EL (cell line): ENCODE measurements around the gene TXNDC11.
"Not testable (repeated sequence)": the region's sequence is repeated elsewhere in the genome, so short reads cannot be mapped to it uniquely, and the experiment has no call there.

Experiments
- DNase-seq: peaks from one replicate; pipeline ENCODE4 v3.0.0-alpha.2; 2016

The TXNDC11 gene, protein sequence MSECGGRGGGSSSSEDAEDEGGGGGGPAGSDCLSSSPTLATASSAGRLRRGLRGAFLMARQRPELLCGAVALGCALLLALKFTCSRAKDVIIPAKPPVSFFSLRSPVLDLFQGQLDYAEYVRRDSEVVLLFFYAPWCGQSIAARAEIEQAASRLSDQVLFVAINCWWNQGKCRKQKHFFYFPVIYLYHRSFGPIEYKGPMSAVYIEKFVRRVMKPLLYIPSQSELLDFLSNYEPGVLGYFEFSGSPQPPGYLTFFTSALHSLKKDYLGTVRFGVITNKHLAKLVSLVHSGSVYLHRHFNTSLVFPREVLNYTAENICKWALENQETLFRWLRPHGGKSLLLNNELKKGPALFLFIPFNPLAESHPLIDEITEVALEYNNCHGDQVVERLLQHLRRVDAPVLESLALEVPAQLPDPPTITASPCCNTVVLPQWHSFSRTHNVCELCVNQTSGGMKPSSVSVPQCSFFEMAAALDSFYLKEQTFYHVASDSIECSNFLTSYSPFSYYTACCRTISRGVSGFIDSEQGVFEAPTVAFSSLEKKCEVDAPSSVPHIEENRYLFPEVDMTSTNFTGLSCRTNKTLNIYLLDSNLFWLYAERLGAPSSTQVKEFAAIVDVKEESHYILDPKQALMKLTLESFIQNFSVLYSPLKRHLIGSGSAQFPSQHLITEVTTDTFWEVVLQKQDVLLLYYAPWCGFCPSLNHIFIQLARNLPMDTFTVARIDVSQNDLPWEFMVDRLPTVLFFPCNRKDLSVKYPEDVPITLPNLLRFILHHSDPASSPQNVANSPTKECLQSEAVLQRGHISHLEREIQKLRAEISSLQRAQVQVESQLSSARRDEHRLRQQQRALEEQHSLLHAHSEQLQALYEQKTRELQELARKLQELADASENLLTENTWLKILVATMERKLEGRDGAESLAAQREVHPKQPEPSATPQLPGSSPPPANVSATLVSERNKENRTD

DNA sequence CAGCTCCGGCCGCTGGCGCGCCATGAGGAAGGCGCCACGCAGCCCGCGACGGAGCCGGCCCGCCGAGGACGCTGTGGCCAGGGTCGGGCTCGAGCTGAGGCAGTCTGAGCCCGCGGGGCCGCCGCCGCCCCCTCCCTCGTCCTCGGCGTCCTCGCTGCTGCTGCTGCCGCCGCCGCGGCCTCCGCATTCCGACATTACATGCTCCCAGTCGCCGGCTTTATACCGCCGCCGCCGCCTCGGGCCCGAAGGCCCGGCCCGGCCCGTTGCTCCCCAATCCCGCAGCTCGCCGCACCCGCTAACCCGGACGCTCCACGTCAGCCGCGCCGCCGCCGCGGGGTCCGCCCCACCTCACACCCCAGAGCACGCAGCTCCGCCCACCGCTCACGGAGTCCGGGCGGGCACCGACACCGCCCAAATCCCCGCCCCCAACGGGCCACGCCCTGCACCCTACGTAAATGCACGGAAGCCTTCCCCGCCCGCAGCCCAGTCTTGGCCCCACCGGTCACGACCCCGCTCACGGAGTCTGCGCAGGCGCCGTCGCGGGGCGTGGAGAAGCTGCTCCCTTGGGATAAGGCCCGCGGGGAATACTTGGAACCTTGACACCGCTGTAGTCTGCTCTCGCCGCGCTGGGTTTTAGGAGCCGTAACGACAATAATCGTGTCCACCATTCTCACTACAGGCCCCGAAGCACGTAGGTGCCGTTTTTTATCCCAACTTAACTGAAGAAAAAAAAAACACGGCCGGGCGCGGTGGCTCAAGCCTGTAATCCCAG is at the start of gene TXNDC11:
Gene TXNDC11, minus strand, starts transcription at position 322 of the 772 bp plus-strand sequence. Its CDS starts 127 bp downstream, at position 195.
- DNase-seq = peak; percentile 98

DNA sequence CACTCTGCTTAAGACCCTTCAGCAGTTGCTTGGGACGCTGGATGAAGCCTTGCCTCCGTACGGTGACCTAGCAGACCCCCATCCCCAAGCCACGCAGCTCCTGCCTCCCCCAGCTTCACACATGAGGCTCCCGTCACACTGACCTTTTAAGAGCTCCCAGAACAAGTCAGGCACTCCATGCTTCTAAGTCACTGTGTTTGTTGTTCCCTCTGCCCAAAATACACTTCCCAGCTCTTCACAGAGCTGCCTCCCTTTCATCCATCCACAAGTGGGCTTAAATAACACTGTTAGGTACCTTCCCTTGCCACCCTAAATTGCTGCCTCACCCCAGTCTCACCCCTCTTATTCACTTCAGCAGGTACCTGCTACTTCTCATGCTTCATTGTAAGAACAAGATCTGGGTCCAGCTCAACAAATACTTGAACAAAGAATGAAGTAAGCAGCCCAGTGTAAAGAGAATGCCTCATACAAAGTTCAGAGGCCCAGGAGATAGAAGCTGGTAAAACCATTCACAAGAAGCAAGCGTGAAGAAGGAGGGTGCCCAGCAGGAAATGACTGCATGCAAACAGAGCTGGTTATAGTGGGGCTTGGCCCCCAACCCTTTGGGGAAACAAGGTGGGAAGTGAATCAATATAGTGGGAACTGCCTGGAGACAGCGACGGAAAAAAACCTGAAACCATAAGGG is 48.6 kb upstream of the TXNDC11 start:
- no peak for DNase-seq

DNA sequence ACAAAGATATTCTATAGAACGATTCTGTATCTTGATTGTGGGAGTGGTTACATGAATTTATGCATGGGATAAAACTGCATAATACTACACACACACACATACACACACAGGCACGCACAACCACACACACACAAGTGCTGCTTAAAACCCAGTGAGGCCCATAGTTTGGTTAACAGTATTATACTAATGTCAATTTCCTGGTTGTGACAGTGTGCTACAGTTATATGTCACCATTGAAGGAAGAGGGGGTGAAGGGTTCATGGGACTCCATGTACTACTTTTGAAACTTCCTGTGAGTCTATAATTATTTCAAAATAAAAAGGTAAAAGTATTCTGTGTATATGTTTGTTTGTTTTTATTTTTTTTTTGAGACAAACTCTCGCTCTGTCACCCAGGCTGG is 46.3 kb upstream of the TXNDC11 start:
- no peak for DNase-seq

DNA sequence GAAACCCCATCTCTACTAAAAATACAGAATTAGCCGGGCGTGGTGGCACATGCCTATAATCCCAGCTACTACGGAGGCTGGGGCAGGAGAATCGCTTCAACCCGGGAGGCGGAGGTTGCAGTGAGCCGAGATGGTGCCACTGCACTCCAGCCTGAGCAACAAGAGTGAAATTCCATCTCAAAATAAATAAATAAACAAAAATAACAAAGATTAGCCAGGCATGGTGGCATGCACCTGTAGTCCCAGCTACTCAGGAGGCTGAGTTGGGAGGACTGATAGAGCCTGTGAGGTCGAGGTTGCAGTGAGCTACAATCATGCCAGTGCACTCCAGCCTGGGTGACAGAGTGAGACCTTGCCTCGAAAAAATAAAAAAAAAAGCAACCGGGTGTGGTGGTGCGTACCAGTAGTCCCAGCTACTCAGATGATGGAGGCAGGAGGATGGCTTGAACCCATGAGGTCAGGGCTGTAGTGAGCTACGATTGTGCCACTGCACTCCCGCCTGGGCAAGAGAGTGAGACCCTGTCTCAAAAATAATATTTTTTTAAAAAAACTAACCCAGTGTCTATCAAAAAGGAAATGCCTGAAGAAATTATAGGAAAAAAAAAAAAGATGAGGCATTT is 42.4 kb upstream of the TXNDC11 start:
- not testable (repeated sequence) for DNase-seq

DNA sequence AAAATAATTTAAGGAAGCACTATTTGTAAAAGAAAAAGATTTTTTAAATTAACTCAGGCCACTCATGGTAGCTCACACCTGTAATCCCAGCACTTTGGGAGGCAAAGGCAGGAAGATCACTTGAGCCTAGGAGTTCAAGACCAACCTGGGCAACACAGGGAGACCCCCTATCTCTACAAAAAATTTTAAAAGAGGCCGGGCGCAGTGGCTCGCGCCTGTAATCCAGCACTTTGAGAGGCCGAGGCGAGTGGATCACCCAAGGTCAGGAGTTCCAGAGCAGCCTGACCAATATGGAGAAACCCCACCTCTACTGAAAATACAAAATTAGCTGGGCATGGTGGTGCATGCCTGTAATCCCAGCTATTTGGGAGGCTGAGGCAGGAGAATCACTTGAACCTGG is 41.7 kb upstream of the TXNDC11 start:
- DNase-seq = not testable (repeated sequence)

DNA sequence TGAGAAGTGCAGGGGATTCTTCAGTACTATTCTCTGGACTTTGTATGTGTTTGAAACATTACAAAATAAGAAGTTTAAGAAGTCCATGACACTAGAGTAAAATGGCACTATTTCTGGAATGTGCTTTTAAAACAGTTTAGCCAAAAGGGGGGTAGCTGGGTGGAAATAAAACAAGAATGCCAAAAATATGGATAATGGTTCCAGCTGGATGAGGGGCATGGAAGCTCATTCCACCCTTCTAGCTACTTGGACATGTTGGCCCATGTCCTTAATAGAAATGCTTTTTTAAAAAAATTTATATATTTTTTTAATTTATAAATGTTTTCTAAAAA is 41.3 kb upstream of the TXNDC11 start:
- peak; percentile 17 for DNase-seq

DNA sequence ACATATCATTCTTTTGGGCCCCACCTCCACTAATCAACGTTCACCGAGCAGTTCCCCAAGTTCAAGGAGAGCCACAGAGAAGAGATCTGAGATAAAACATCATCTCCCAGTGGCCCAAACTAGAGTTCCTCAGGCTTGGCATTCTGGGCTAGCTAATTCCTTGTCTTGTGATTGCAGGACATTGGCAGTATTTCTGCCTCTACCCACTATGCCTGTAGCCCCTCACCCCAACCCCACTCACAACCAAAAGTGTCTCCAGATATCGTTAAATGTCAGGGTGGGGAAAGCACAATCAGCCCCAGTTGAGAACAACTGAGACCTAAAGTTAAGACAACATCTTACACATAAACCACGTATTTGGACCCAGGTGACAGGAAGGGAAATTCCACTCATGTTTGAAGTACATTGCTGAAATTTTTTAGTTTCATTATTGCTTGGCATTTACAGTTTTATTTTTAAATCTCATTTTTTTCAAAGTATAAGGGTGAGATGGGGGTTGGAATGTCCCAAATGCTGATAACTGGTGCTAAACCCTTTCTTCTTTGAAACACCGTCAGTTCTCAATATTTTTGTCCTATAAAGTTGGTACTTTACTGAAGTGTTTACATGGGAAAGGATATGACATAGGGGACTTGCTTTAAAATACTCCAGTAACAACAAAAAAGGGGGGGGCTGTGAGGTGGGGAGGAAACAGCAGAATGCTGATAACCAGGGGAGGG is 40.8 kb upstream of the TXNDC11 start:
- peak; percentile 54 for DNase-seq

DNA sequence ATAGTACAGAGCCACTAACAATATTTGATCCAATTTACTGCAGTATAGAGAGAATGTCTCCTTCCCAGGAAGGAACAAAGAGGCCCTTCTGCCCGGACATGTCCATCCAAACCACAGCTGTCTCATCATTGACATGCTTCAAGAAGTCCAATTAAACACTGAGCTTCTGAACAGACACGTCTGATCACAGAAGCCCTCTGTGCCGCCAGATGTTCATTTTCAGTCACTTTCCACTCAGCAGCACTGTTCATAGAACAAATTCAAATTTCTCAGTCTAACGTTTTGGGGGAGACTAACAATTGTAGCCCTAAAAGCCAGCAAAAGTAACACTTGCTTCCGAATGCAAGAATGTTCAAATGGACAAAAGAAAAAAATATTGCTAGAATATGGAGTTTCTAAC is 39.1 kb upstream of the TXNDC11 start:
- no peak for DNase-seq

DNA sequence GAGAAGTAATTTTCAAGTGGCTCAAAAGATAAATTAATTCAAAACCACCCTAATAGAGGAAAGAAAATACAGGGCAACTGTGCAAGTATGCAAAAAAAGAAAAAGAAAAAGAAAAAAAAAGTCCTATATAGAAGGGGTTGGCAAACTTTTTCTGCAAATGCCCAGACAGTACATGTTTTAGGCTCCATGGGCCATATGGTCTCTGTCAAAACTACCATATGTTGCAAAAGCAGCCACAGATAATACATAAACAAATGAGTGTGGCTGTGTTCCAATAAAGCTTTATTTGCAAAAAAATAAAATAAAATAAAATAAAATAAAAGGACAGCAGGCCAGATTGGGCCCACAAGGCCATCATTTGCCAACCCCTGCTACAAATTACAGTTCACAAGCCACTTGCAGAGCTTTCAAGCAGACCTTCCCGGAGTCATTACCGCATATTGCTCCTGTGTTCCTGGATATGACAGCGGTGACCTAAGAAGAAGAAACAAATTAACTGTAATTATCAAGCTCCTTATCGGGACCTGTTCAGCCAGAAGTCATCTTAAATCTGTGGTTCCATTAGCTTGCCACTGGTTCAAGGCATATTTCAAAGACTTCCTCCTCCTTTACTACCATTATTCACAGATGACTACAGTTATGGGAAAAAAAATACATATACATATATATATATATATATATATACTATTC is 38.5 kb upstream of the TXNDC11 start:
- no peak for DNase-seq

DNA sequence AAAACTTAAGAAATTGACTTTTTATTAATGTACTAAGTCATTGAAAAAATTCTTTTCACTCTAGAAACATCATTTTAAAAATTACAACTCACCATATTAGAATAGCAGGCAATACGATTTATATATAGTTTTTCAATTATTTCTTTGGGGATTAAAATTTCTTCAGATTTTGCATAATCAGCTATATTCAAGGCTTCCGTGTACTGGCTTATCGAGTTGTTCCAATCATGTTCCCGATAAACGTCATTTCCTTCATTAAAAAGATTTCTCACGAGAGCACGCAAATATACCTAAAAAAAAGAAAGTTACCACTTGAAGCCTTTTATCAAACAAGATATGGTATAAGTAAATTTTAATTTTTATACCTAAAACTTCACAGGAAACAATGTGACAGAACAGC is 36.4 kb upstream of the TXNDC11 start:
- no peak for DNase-seq

DNA sequence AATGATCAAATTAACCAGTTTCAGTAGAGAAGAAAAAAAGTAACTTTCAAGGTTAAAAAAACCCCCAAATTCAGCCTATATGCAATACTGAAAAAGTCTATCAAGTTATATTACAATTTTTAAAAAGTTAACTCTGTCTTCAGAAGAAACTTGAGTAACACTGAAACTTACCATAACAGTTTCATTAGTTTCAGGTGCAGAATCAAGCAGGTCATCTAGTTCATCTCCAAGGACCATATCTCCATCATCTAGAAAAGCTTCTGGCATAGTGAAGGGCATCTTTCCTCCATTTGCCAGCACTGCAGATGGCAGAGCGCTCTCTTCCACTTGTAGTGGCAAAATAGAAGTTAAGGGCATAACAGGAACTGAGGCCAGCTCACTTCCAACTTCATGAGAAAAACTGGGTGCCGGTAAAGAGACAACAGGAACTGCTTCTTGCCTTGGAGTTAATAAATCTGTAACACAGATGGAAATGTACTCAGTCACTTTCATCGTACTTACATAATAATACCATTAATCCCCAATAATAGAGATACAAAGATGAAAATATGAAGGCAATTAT is 31.5 kb upstream of the TXNDC11 start:
- no peak for DNase-seq

DNA sequence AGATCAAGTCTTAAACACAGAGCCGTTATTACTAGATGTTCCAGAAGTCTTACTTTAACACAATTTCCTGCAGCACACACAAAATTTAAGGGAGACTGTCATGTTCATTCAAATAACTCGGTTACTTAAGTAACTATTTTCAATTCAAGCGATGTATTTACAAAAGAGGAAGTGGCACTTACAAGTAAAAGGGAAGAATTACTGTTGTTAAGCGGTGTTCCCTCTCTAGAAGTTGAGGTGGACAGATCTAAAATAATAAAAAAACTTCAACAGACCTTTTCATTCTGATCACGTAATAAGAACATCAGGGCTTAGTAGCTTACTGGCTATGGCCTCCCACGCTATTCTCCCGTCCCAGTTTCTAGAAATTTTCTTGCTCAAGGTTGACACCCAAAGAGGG is 26.2 kb upstream of the TXNDC11 start:
- DNase-seq = no peak

DNA sequence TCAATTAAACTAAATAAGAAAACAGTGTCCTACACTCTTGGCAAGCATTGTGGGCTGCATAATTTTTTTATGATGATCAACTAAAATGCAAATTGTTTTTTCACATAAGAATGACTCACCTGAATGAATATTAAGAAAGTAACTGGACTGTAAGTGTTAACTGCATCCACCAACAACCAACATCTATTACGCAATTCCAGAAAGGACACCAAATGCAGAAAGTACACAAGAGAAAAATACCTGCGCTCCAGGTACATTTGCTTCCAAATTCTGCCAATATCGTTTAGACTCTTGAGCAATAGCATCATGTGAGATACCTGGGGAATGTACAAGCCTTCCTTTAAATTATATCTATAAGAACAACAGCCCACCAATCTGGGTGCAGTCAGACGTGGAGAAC is 19.8 kb upstream of the TXNDC11 start:
- DNase-seq = no peak

DNA sequence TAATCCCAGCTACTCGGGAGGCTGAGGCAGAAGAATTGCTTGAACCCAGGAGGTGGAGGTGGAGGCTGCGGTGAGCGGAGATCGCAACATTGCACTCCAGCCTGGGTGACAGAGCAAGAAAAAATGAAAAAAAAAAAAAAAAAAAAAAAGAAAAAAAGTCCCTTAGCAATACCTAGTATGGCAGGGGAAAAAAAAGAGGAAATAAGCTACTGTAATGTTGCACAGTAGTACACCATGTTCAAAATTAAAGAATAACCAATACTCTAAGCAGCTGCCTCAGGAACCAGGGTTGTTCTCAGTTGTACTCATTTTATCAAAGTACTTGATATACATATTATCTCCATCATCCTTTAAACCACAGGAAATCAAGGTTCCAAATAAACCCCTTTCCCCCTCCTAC is 17.3 kb upstream of the TXNDC11 start:
- DNase-seq = no peak

DNA sequence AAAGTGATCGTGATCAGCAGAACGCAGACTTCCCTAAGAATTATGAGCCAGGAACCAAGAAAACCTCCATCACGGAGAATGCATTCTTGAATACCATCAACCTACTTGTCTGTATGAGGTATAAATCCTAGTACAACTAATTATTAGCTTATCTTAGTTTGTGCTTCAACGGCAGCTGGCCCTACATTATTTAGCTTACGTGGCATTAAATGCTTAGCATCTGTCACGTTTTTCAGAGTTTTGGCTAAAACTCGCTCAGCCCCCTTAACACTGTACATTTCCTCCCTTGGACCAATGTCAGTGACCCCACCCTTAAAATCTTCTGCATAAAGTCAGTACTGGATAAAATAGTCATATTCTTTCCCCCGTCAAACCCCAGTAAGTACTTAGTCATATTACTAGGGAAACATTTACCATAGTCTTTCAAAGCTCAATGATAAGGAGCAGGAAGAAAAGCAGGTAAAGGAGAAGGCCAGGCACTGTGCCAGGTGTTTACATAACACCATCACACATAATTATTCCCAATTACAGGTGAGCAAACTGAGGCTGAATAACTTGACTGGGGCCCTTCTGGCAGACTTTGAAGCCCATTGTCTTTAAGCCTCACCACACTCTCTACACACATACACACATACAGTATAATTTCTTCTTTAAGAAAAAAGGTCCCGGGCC is 16.6 kb upstream of the TXNDC11 start:
- no peak for DNase-seq

DNA sequence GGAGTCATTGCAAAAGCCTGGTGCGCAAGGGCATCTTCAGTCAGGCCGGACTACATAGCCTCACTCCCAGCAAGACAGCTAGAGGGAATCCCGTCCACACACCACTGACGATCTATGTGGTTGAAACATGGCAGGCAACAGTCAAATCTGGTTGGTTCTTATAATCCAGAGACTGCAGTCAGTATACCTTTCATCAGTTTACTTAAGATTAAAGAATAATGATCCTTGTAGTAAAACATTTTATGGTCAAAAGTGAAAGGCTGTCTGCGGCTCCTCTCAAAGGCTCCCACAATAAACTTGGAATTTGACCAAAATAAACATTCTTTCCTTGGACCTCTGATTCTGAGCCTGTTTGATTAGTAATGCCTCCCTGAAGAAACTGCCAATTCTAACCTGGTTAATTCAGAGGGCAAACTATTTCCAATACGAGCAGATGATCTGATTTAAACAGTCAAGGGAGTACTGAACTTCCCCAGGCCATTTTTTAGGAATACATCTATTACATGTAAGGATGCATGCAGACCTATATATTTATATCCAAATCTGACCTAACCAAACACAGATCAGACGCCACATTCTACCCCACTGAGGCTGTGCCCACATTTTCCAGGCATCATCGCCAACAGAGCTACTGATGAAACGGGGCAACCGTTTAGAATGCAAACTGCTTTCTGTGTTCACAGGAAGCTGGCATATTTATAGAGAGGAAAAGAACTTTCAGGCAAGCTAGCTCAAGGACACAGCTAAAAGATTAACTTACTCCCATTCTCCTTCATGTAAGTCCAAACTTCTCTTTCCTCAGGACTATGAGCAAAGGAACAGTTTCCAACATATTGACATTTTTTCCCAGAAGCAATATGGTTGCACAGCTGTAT is 15.3 kb upstream of the TXNDC11 start:
- DNase-seq = peak; percentile 66

DNA sequence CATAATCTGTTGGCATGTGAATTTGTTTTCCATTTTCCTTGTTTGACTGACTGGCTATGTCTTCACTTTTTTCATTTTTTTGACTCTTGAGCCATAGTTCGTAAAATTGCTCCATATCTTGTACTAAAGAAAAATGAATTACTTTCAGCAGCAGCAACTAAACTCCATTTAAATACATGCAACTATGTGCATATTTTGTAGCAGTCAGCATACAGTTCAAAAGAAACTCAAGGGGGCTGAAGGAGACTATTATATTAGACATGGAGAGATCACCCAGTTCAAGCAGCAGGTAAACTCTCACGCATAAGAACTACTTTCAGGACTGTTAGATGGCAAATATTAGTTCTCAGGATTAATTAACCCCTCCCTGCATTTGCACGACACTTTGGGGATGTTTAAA is 13.6 kb upstream of the TXNDC11 start:
- no peak for DNase-seq

DNA sequence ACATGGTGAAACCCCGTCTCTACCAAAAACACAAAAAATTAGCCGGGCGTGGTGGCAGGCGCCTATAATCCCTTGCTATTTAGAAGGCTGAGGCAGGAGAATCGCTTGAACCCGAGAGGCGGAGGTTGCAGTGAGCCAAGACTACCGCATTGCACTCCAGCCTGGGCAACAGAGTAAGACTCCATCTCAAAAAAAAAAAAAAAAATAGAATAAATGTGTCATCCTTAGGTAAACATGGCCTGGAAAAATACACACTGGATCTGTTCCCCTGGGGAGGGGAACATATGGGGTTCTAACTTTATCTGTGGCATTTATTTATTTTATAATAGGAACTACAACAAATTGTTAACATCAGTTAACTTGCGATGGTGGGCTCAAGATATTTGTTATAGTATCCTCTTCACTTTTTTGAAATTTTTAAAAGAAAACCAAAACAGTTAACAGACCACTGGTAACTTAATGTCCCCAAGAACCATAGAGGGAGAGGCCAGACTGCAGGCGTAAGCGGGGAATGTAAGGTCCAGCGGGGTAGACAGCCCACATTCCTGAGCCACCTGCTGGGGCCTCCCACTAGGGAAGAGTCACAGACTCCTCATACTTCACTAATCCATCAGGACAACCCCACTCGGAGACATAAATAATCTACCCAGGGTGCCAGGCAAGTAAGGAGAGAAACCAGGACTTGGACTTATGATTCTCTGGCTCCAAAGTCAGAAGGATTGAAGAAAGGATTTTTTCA is 12.5 kb upstream of the TXNDC11 start:
- DNase-seq = no peak
